ENCODE data around the gene FAM151A.

Gene FAM151A

DNA sequence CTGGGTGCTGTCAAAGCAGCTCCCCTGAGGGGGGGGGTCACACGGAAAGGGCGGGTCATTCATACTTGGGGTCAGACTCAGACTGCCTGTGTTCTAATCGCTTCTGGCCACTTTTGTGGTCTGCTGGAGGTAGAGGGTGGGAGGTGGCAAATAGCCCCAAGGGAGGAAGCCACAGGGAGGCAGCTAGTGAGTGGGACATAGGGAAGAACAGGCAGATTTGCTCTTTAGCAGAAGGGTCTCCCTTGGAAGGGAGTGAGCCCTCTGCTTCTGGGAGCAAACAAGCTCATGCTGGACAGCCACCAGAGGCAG is 50.8 kb downstream of the FAM151A start:
- H3K9me2 ChIP-seq (replicated peaks; ENCODE audit: insufficient read depth, low read length) = no peaks in the 10 kb centered on the region
- no peak overlapping the region for H2AFZ ChIP-seq (ENCODE audit: low read depth, low read length, severe bottlenecking)
- H3K9ac ChIP-seq (ENCODE audit: low read length) = no peak overlapping the region
- no peaks in the 10 kb centered on the region for H4K20me1 ChIP-seq (ENCODE audit: low read depth, low read length)
- H3K9me3 ChIP-seq (ENCODE audit: insufficient read depth, low read length) = no peaks in the 10 kb centered on the region
- no peak overlapping the region for H3K4me2 ChIP-seq (ENCODE audit: low read depth, low read length, poor library complexity, severe bottlenecking)
- TF ChIP-seq EZH2phosphoT487 (conservative IDR thresholded peaks at IDR 0.05; ENCODE audit: low read length) = no peak
- TF ChIP-seq, protein P1, sequence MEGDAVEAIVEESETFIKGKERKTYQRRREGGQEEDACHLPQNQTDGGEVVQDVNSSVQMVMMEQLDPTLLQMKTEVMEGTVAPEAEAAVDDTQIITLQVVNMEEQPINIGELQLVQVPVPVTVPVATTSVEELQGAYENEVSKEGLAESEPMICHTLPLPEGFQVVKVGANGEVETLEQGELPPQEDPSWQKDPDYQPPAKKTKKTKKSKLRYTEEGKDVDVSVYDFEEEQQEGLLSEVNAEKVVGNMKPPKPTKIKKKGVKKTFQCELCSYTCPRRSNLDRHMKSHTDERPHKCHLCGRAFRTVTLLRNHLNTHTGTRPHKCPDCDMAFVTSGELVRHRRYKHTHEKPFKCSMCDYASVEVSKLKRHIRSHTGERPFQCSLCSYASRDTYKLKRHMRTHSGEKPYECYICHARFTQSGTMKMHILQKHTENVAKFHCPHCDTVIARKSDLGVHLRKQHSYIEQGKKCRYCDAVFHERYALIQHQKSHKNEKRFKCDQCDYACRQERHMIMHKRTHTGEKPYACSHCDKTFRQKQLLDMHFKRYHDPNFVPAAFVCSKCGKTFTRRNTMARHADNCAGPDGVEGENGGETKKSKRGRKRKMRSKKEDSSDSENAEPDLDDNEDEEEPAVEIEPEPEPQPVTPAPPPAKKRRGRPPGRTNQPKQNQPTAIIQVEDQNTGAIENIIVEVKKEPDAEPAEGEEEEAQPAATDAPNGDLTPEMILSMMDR (IDR thresholded peaks at IDR 0.05; ENCODE audit: insufficient read depth, low read length, poor library complexity, severe bottlenecking) = no peak
- H3K27me3 ChIP-seq (ENCODE audit: low read length) = no peaks in the 10 kb centered on the region
- H3K79me2 ChIP-seq (ENCODE audit: insufficient read depth, low read length) = no peaks in the 10 kb centered on the region
- no peaks in the 10 kb centered on the region for H3K36me3 ChIP-seq (ENCODE audit: low read length)
- no peaks in the 10 kb centered on the region for H3F3A ChIP-seq (ENCODE audit: insufficient read depth)
- no peak overlapping the region for H3K27ac ChIP-seq (ENCODE audit: low read depth, low read length)
- H3K4me3 ChIP-seq (ENCODE audit: insufficient read depth, low read length, poor library complexity, severe bottlenecking) = no peak overlapping the region

- H3K4me3 ChIP-seq (ENCODE audit: insufficient read depth, low read length, poor library complexity, severe bottlenecking) = no peak overlapping the region
- TF ChIP-seq EZH2phosphoT487 (conservative IDR thresholded peaks at IDR 0.05; ENCODE audit: low read length) = no peak
- no peaks in the 10 kb centered on the region for H4K20me1 ChIP-seq (ENCODE audit: low read depth, low read length)
- no peak overlapping the region for H3K9ac ChIP-seq (ENCODE audit: low read length)
- no peaks in the 10 kb centered on the region for H3K79me2 ChIP-seq (ENCODE audit: insufficient read depth, low read length)
- H3K9me3 ChIP-seq (ENCODE audit: insufficient read depth, low read length) = no peaks in the 10 kb centered on the region
- H3K27me3 ChIP-seq (ENCODE audit: low read length) = no peaks in the 10 kb centered on the region
- H3K36me3 ChIP-seq (ENCODE audit: low read length) = no peaks in the 10 kb centered on the region
- H3K27ac ChIP-seq (ENCODE audit: low read depth, low read length) = no peak overlapping the region
- no peaks in the 10 kb centered on the region for H3K9me2 ChIP-seq (replicated peaks; ENCODE audit: insufficient read depth, low read length)
- no peak overlapping the region for H3K4me2 ChIP-seq (ENCODE audit: low read depth, low read length, poor library complexity, severe bottlenecking)
- H3F3A ChIP-seq (ENCODE audit: insufficient read depth) = no peaks in the 10 kb centered on the region
- H2AFZ ChIP-seq (ENCODE audit: low read depth, low read length, severe bottlenecking) = no peak overlapping the region
These were observed 51.4 kb downstream of the FAM151A start for GRCh38 chr1:54571803-54572541.

GRCh38 chr1:54571326-54571725 is 52.0 kb downstream of the FAM151A start:
- no peaks in the 10 kb centered on the region for H3K36me3 ChIP-seq (ENCODE audit: low read length)
- no peak overlapping the region for H2AFZ ChIP-seq (ENCODE audit: low read depth, low read length, severe bottlenecking)
- H3K9me3 ChIP-seq (ENCODE audit: insufficient read depth, low read length) = no peaks in the 10 kb centered on the region
- no peak overlapping the region for H3K4me2 ChIP-seq (ENCODE audit: low read depth, low read length, poor library complexity, severe bottlenecking)
- H3K4me3 ChIP-seq (ENCODE audit: insufficient read depth, low read length, poor library complexity, severe bottlenecking) = no peak overlapping the region
- H3K9ac ChIP-seq (ENCODE audit: low read length) = no peak overlapping the region
- H3K27me3 ChIP-seq (ENCODE audit: low read length) = no peaks in the 10 kb centered on the region
- no peaks in the 10 kb centered on the region for H4K20me1 ChIP-seq (ENCODE audit: low read depth, low read length)
- H3K9me2 ChIP-seq (replicated peaks; ENCODE audit: insufficient read depth, low read length) = no peaks in the 10 kb centered on the region
- TF ChIP-seq, protein P1 (IDR thresholded peaks at IDR 0.05; ENCODE audit: insufficient read depth, low read length, poor library complexity, severe bottlenecking) = no peak
- H3K27ac ChIP-seq (ENCODE audit: low read depth, low read length) = no peak overlapping the region
- H3K79me2 ChIP-seq (ENCODE audit: insufficient read depth, low read length) = no peaks in the 10 kb centered on the region
- H3F3A ChIP-seq (ENCODE audit: insufficient read depth) = no peaks in the 10 kb centered on the region

DNA sequence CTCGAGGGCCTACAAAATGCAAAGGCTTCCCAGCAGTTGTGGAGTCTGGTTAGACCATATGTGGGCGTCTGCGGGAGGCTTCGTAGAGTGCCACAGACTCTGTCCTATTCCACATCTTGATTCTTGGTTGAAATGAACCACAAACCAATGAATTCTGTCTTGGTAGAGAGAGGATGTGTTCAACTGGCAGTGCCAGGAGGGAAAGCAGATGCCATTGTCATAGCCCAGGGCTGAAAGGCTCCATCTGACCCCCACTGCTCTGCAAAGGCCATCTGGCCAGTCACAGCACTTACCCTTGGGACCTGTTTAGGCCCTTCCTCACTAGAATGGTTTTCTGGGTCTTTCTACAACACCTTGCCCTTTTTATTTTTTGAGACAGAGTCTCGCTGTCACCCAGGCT is 53.2 kb downstream of the FAM151A start:
- H3K4me2 ChIP-seq (ENCODE audit: low read depth, low read length, poor library complexity, severe bottlenecking) = no peak overlapping the region
- TF ChIP-seq, protein P1 (IDR thresholded peaks at IDR 0.05; ENCODE audit: insufficient read depth, low read length, poor library complexity, severe bottlenecking) = no peak
- no peak for TF ChIP-seq EZH2phosphoT487 (conservative IDR thresholded peaks at IDR 0.05; ENCODE audit: low read length)
- no peaks in the 10 kb centered on the region for H4K20me1 ChIP-seq (ENCODE audit: low read depth, low read length)

More for the DNA sequence above, 53.2 kb downstream of the FAM151A start:
- no peak overlapping the region for H3K4me3 ChIP-seq (ENCODE audit: insufficient read depth, low read length, poor library complexity, severe bottlenecking)
- H3K79me2 ChIP-seq (ENCODE audit: insufficient read depth, low read length) = no peaks in the 10 kb centered on the region
- no peaks in the 10 kb centered on the region for H3K36me3 ChIP-seq (ENCODE audit: low read length)
- H2AFZ ChIP-seq (ENCODE audit: low read depth, low read length, severe bottlenecking) = no peak overlapping the region
- H3K9me2 ChIP-seq (replicated peaks; ENCODE audit: insufficient read depth, low read length) = no peaks in the 10 kb centered on the region
- H3K9ac ChIP-seq (ENCODE audit: low read length) = no peak overlapping the region
- no peak overlapping the region for H3K27ac ChIP-seq (ENCODE audit: low read depth, low read length)
- H3K9me3 ChIP-seq (ENCODE audit: insufficient read depth, low read length) = no peaks in the 10 kb centered on the region
- H3F3A ChIP-seq (ENCODE audit: insufficient read depth) = no peaks in the 10 kb centered on the region
- H3K27me3 ChIP-seq (ENCODE audit: low read length) = no peaks in the 10 kb centered on the region; the same call in 1 of the 2 replicates
